ENCODE data around the gene RAD52. TPM values are rescaled to one million over a fixed set of nuclear protein-coding genes. Genes with fewer than 3 reads are reported as not detected.

RAD52 gene
- total RNA-seq, 1 donor: 10.1 TPM

- Histone ChIP-seq H2AFZ (ENCODE audit: low read length) (no peak overlapping the region), H3K4me3 (ENCODE audit: insufficient read depth, low read length) (no peak overlapping the region), H3K27ac (ENCODE audit: low read depth, low read length) (no peak overlapping the region), H3K27me3 (ENCODE audit: insufficient read depth, low read length) (no peaks in the 10 kb centered on the region), H3K36me3 (ENCODE audit: insufficient read depth, low read length) (no peaks in the 10 kb centered on the region), H4K20me1 (ENCODE audit: insufficient read depth, low read length) (no peaks in the 10 kb centered on the region), H3K79me2 (ENCODE audit: insufficient read depth, low read length) (no peaks in the 10 kb centered on the region), H3K9me3 (ENCODE audit: low read depth, low read length) (no peaks in the 10 kb centered on the region), H3K4me1 (ENCODE audit: insufficient read depth, low read length) (no peaks in the 10 kb centered on the region), H3K4me2 (ENCODE audit: insufficient read depth, low read length) (no peak overlapping the region)
- TF ChIP-seq CTCF (IDR thresholded peaks at IDR 0.05; ENCODE audit: extremely low read depth, low read depth, low read length): no peak
- DNase-seq (ENCODE audit: insufficient read length, low spot score, missing footprints): no peak
Observed at GRCh38 chr12:967641-968040, 18.1 kb upstream of the RAD52 start.

DNA sequence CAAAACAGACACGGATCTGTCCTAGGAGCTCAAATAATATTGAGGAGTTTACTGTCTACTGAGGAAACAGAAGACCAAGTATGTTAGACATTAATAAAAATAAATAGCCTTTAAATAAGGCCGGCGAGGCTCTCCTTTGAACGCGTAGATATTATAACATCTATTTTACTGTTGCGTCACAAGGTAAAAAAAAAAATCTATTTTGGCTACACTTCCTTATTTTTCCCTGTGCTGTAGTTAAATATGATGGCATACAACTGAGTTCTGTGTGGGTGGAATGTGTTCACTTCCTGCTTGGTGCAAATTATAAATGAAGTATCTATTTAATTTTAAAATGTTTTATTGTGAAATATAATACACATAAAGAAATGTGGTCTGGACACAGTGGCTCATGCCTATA, 17.2 kb upstream of the RAD52 start:
- Histone ChIP-seq H3K4me3 (ENCODE audit: insufficient read depth, low read length) (no peak overlapping the region), H3K79me2 (ENCODE audit: insufficient read depth, low read length) (no peaks in the 10 kb centered on the region), H3K27ac (ENCODE audit: low read depth, low read length) (no peak overlapping the region), H2AFZ (ENCODE audit: low read length) (no peak overlapping the region), H3K9me3 (ENCODE audit: low read depth, low read length) (no peaks in the 10 kb centered on the region), H3K36me3 (ENCODE audit: insufficient read depth, low read length) (no peaks in the 10 kb centered on the region), H3K27me3 (ENCODE audit: insufficient read depth, low read length) (no peaks in the 10 kb centered on the region), H3K4me1 (ENCODE audit: insufficient read depth, low read length) (no peaks in the 10 kb centered on the region), H4K20me1 (ENCODE audit: insufficient read depth, low read length) (no peaks in the 10 kb centered on the region), H3K4me2 (ENCODE audit: insufficient read depth, low read length) (no peak overlapping the region)
- TF ChIP-seq CTCF (IDR thresholded peaks at IDR 0.05; ENCODE audit: extremely low read depth, low read depth, low read length): no peak
- no peak for DNase-seq (ENCODE audit: insufficient read length, low spot score, missing footprints)

DNA sequence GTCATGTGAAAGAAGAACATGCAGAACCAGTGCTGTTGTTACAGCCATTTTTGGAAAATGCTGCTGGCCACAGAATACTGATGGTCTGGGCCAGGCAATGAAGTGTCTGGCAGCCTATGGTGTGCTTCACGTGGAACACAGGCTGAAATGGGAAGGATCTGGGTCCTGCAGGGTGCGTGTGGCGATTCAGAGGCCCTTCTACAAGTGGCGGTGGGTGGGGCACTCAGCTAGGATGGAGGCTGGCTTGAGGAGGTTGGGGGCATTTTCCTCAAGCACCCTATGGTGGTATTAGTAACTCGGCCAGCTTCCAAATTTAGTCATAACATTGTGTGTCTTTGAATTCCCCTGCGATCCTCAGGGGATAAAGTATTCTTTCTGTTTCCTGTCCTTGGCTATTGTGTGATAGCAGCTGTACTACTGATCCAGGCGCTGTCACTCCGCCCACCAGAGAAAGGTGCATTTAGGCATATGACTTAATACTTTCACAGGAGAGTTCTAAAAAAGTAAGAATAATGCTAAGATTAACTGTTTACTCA, 9.2 kb upstream of the RAD52 start:
- DNase-seq (ENCODE audit: insufficient read length, low spot score, missing footprints): no peak
- no peak overlapping the region for H3K4me2 ChIP-seq (ENCODE audit: insufficient read depth, low read length)
- H3K36me3 ChIP-seq (ENCODE audit: insufficient read depth, low read length): no peaks in the 10 kb centered on the region
- H3K27ac ChIP-seq (ENCODE audit: low read depth, low read length): no peak overlapping the region
- no peak overlapping the region for H2AFZ ChIP-seq (ENCODE audit: low read length)
- peaks cover 15% of the 10 kb centered on the region for H3K4me1 ChIP-seq (ENCODE audit: insufficient read depth, low read length)
- no peaks in the 10 kb centered on the region for H3K9me3 ChIP-seq (ENCODE audit: low read depth, low read length)
- TF ChIP-seq CTCF (IDR thresholded peaks at IDR 0.05; ENCODE audit: extremely low read depth, low read depth, low read length): no peak
- H4K20me1 ChIP-seq (ENCODE audit: insufficient read depth, low read length): no peaks in the 10 kb centered on the region
- H3K27me3 ChIP-seq (ENCODE audit: insufficient read depth, low read length): no peaks in the 10 kb centered on the region
- no peaks in the 10 kb centered on the region for H3K79me2 ChIP-seq (ENCODE audit: insufficient read depth, low read length)
- no peak overlapping the region for H3K4me3 ChIP-seq (ENCODE audit: insufficient read depth, low read length)

DNA sequence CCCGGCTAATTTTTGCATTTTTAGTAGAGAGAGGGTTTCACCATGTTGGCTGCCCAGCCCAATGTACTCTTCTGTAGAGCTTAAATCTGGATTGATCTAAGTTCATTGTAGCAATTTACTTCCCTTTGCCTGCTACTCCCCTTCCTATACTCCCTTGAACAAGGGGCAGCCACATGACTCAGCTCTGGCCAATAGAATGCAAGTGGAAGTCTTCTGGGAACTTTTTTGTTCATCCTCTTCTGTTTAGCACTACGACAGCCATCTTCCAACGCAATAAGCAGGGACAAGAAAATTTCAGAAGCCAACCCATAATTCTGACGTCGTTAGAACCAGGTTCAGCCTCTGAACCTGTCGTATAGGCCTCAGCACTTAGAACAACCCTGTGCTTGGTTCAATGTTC, 6.4 kb upstream of the RAD52 start:
- TF ChIP-seq CTCF (IDR thresholded peaks at IDR 0.05; ENCODE audit: extremely low read depth, low read depth, low read length): no peak
- H3K4me1 ChIP-seq (ENCODE audit: insufficient read depth, low read length): peaks cover 22% of the 10 kb centered on the region
- H3K9me3 ChIP-seq (ENCODE audit: low read depth, low read length): no peaks in the 10 kb centered on the region
- H4K20me1 ChIP-seq (ENCODE audit: insufficient read depth, low read length): no peaks in the 10 kb centered on the region
- no peak overlapping the region for H3K4me3 ChIP-seq (ENCODE audit: insufficient read depth, low read length)
- no peak for DNase-seq (ENCODE audit: insufficient read length, low spot score, missing footprints)
- H3K27me3 ChIP-seq (ENCODE audit: insufficient read depth, low read length): no peaks in the 10 kb centered on the region
- H3K79me2 ChIP-seq (ENCODE audit: insufficient read depth, low read length): no peaks in the 10 kb centered on the region
- no peak overlapping the region for H3K27ac ChIP-seq (ENCODE audit: low read depth, low read length)
- no peaks in the 10 kb centered on the region for H3K36me3 ChIP-seq (ENCODE audit: insufficient read depth, low read length)
- H2AFZ ChIP-seq (ENCODE audit: low read length): no peak overlapping the region
- no peak overlapping the region for H3K4me2 ChIP-seq (ENCODE audit: insufficient read depth, low read length)
